Posterior cingulate gyrus (tissue), 11 donors: ENCODE measurements around the gene SCGN.
"Not testable (repeated sequence)": the region's sequence is repeated elsewhere in the genome, so short reads cannot be mapped to it uniquely, and the experiment has no call there.

ENCODE experiments used
- DNase-seq, 10 donors: peaks; one replicate each; pipeline versions ENCODE4 v3.0.0 to v3.0.0-alpha.2; 2020 to 2021; ENCODE audit warnings: mixed read lengths in 3 of 10
- intact Hi-C: fragments of 100-400 bp; cut with DNase I; formaldehyde crosslinking; loops from one replicate; pipeline ENCODE4 v1.15.1; 2023

Gene SCGN

GRCh38 chr6:25717866-25718740 lies 66.1 kb downstream of the SCGN start:
- intact Hi-C loops, result loop anchor here (10.0 kb wide), 1 partner anchor 493 kb away; no protein-coding TSS in a partner anchor
- DNase-seq, result no peak

- intact Hi-C loops, result no loop called here
- DNase-seq, result peak in 1 of 10 donors; percentile 40
These were observed 74.3 kb downstream of the SCGN start for GRCh38 chr6:25726122-25726911.

GRCh38 chr6:25727028-25727427 lies 75.0 kb downstream of the SCGN start:
- intact Hi-C loops, result no loop called here
- peak in 1 of 10 donors; percentile 44 for DNase-seq

- intact Hi-C loops, result no loop called here
- no peak for DNase-seq
These were observed 78.9 kb downstream of the SCGN start for GRCh38 chr6:25730907-25731306.

GRCh38 chr6:25731721-25732120 lies 79.7 kb downstream of the SCGN start:
- DNase-seq, result no peak
- intact Hi-C loops, result no loop called here

- DNase-seq, result peak in 3 of 10 donors; percentile 67 to 81 (median 77)
These were observed 80.6 kb downstream of the SCGN start for GRCh38 chr6:25732468-25733198.

GRCh38 chr6:25735261-25735660 lies 83.2 kb downstream of the SCGN start:
- intact Hi-C loops, result no loop called here
- DNase-seq, result no peak

More at GRCh38 chr6:25732468-25733198, 80.6 kb downstream of the SCGN start:
- intact Hi-C loops, result no loop called here

GRCh38 chr6:25743868-25744267 lies 91.9 kb downstream of the SCGN start:
- DNase-seq, result no peak
- intact Hi-C loops, result no loop called here

- intact Hi-C loops, result no loop called here
- DNase-seq, result no peak
These were observed 93.8 kb downstream of the SCGN start for GRCh38 chr6:25745836-25746235.

GRCh38 chr6:25746968-25747367 lies 95.0 kb downstream of the SCGN start:
- no peak for DNase-seq
- intact Hi-C loops, result no loop called here

GRCh38 chr6:25747477-25747876 lies 95.5 kb downstream of the SCGN start:
- no peak for DNase-seq
- intact Hi-C loops, result no loop called here

- intact Hi-C loops, result no loop called here
- DNase-seq, result no peak
These were observed 96.0 kb downstream of the SCGN start for GRCh38 chr6:25748049-25748448.

GRCh38 chr6:25748601-25749517 lies 96.8 kb downstream of the SCGN start:
- DNase-seq, intact Hi-C loops: not testable (repeated sequence)

GRCh38 chr6:25749837-25750236 lies 97.8 kb downstream of the SCGN start:
- DNase-seq, result no peak
- intact Hi-C loops, result no loop called here

GRCh38 chr6:25750906-25751305 lies 98.9 kb downstream of the SCGN start:
- intact Hi-C loops, result no loop called here
- no peak for DNase-seq
